Endothelial cell of umbilical vein (primary cell): ENCODE results near the gene TP53AIP1. TPM values are rescaled to one million over a fixed set of nuclear protein-coding genes. Genes with fewer than 3 reads are reported as not detected.

Source experiments
- BruUV-seq: library from RNA; stranded (reverse); fragments of 400-500 nt; replicated peaks from 2 replicates; lab custom pipeline; 2021; lab: Mats Ljungman, UMichigan
- CTCF ChIA-PET: fragments of 300-600, 350-600 bp; sonication (Branson Sonifier 250); formaldehyde crosslinking; loops from one replicate; lab custom pipeline; 2021; ENCODE audit warnings: antibody characterized with exemption, inconsistent platforms; lab: Charles Lee
- POLR2A ChIA-PET: fragments of 300-600, 350-600 bp; sonication (Branson Sonifier 250); formaldehyde crosslinking; loops from one replicate; lab custom pipeline; 2021; ENCODE audit warnings: antibody characterized with exemption, inconsistent platforms; lab: Charles Lee
- DNase-seq: peaks from one replicate; pipeline ENCODE4 v3.0.0-alpha.2; 2011; ENCODE audit warnings: low read depth, low spot score
- FAIRE-seq: peaks from 2 replicates; lab custom pipeline; 2011; peaks lifted over from hg19 to GRCh38; lab: Jason Lieb, UNC
- H2AFZ ChIP-seq: 2 replicates; pipeline ENCODE4 v1.6.0; 2012; ENCODE audit warnings: low read depth, low read length, control low read depth, inconsistent platforms
- H3K27ac ChIP-seq: 2 replicates; pipeline ENCODE4 v1.5.1; 2011; ENCODE audit warnings: low read depth, mild to moderate bottlenecking, control low read depth, low read length, moderate library complexity; ENCODE audit not compliant: insufficient read depth
- H3K27me3 ChIP-seq, 2 experiments: 2 replicates each; pipeline versions ENCODE4 v1.6.0 to v1.6.1; 2011; ENCODE audit warnings: low read length in 2 of 2, mixed read lengths in 1 of 2; ENCODE audit not compliant: control insufficient read depth in 2 of 2, insufficient read depth in 2 of 2
- H3K36me3 ChIP-seq, 2 experiments: 2 replicates in 1 of 2; 3 replicates in 1 of 2; pipeline ENCODE4 v1.5.1; 2011; ENCODE audit warnings: low read length in 2 of 2, mild to moderate bottlenecking in 1 of 2, moderate library complexity in 1 of 2; ENCODE audit not compliant: control insufficient read depth in 2 of 2, insufficient read depth in 2 of 2; ENCODE audit errors: extremely low read depth in 1 of 2
- H3K4me1 ChIP-seq: 3 replicates; pipeline ENCODE4 v1.5.1; 2011; ENCODE audit warnings: mild to moderate bottlenecking, low read length; ENCODE audit not compliant: control insufficient read depth, insufficient read depth; ENCODE audit errors: extremely low read depth
- H3K4me2 ChIP-seq: 2 replicates; pipeline ENCODE4 v1.6.1; 2011; ENCODE audit warnings: low read length, control low read depth, mixed read lengths; ENCODE audit not compliant: insufficient read depth
- H3K4me3 ChIP-seq, 3 experiments: fragments of 200-600 bp in 1 of 3; sonication (generic), shearing (Covaris generic) in 1 of 3; replicated peaks in 1 of 3; 2 replicates each; pipeline ENCODE4 v1.5.1; 2011 to 2016; ENCODE audit warnings: control low read depth in 3 of 3, low read length in 3 of 3, mild to moderate bottlenecking in 2 of 3, inconsistent platforms in 1 of 3, low read depth in 1 of 3, moderate library complexity in 1 of 3; ENCODE audit not compliant: insufficient read depth in 1 of 3
- H3K79me2 ChIP-seq: 2 replicates; pipeline ENCODE4 v1.6.0; 2012; ENCODE audit warnings: low read length, inconsistent platforms; ENCODE audit not compliant: control insufficient read depth, insufficient read depth
- H3K9ac ChIP-seq: replicated peaks from 2 replicates; pipeline ENCODE3; 2011; ENCODE audit warnings: low read length, control low read depth; ENCODE audit not compliant: insufficient read depth; ENCODE audit errors: extremely low read depth
- H3K9me1 ChIP-seq: replicated peaks from 3 replicates; pipeline ENCODE4 v1.6.0; 2011; ENCODE audit warnings: mild to moderate bottlenecking, low read length; ENCODE audit not compliant: control insufficient read depth, insufficient read depth; ENCODE audit errors: extremely low read depth
- H3K9me3 ChIP-seq: replicated peaks from 2 replicates; pipeline ENCODE4 v1.5.1; 2012; ENCODE audit warnings: low read length, inconsistent platforms; ENCODE audit not compliant: control insufficient read depth, insufficient read depth
- H4K20me1 ChIP-seq: replicated peaks from 2 replicates; pipeline ENCODE3; 2011; ENCODE audit warnings: mild to moderate bottlenecking, low read length; ENCODE audit not compliant: control insufficient read depth, insufficient read depth; ENCODE audit errors: extremely low read depth
- CTCF ChIP-seq, 2 donors: IDR thresholded peaks; 1 replicate in 1 of 2; 2 replicates in 1 of 2; pipeline ENCODE4 v1.5.1; 2011; ENCODE audit warnings: low read length in 2 of 2, mild to moderate bottlenecking in 2 of 2, moderate library complexity in 2 of 2, control low read depth in 1 of 2, inconsistent platforms in 1 of 2, low read depth in 1 of 2; ENCODE audit not compliant: insufficient read depth in 1 of 2; ENCODE audit errors: extremely low read depth in 1 of 2
- EZH2 ChIP-seq: IDR thresholded peaks from 2 replicates; pipeline ENCODE4 v1.6.1; 2012; ENCODE audit warnings: borderline replicate concordance, low read depth, mild to moderate bottlenecking, moderate library complexity, low read length, inconsistent platforms; ENCODE audit not compliant: severe bottlenecking
- FOS ChIP-seq: IDR thresholded peaks from 2 replicates; pipeline ENCODE4 v1.6.1; 2011; ENCODE audit warnings: mild to moderate bottlenecking, low read length, moderate library complexity, borderline replicate concordance; ENCODE audit not compliant: insufficient read depth
- GATA2 ChIP-seq: IDR thresholded peaks from 2 replicates; pipeline ENCODE4 v1.7.0; 2011; ENCODE audit warnings: low read depth, mild to moderate bottlenecking, moderate library complexity, mixed read lengths, low read length; ENCODE audit not compliant: insufficient read length, insufficient read depth
- JUN ChIP-seq: IDR thresholded peaks from 2 replicates; pipeline ENCODE4 v1.6.1; 2011; ENCODE audit warnings: borderline replicate concordance, low read depth; ENCODE audit not compliant: insufficient read length, insufficient read depth
- MAX ChIP-seq: IDR thresholded peaks from 2 replicates; pipeline ENCODE4 v1.6.1; 2011; ENCODE audit not compliant: insufficient read depth, insufficient read length
- MYC ChIP-seq: IDR thresholded peaks from one replicate; pipeline ENCODE4 v1.6.1; 2011; ENCODE audit warnings: mild to moderate bottlenecking, low read depth, low read length
- POLR2A ChIP-seq: IDR thresholded peaks from 2 replicates; pipeline ENCODE4 v1.6.1; 2012; ENCODE audit warnings: low read depth, mild to moderate bottlenecking, control low read depth, low read length
- POLR2AphosphoS5 ChIP-seq: IDR thresholded peaks from 2 replicates; pipeline ENCODE4 v1.6.1; 2012; ENCODE audit warnings: low read depth, mild to moderate bottlenecking, control low read depth, low read length, moderate library complexity; ENCODE audit not compliant: insufficient read depth
- dilution Hi-C: fragments of 300-500 bp; cut with MboI; formaldehyde crosslinking; loops from one replicate; pipeline ENCODE4 v1.15.0; 2019; ENCODE audit warnings: low sequenced_read_pairs; ENCODE audit not compliant: extremely low pct_ligation_motif_present
- intact Hi-C: fragments of 100-400 bp; cut with micrococcal nuclease; formaldehyde crosslinking; loops from one replicate; pipeline ENCODE4 v1.10.0; 2022
- polyA plus RNA-seq, 4 experiments: library from polyadenylated mRNA; depleted of rRNA in 3 of 4; stranded (reverse) in 3 of 4; unstranded in 1 of 4; fragments of >200 nt; gene quantifications; 2 replicates each; pipeline versions ENCODE4 v1.2.1 to v1.2.3, GENCODE V29; 2011 to 2012; ENCODE audit warnings: missing spikeins in 1 of 4
- total RNA-seq: library from RNA; stranded (reverse); gene quantifications from 2 replicates; pipeline ENCODE4 v1.2.3, GENCODE V29; 2021

TP53AIP1 gene
- total and polyA plus RNA-seq, 2 donors (not counting 3 experiments of a cell fraction or from before 2014, with no cell fraction given), result not detected

GRCh38 chr11:128988242-128988970, 45.7 kb upstream of the TP53AIP1 start:
- no peak overlapping the region for H2AFZ ChIP-seq
- CTCF ChIA-PET, result no interaction called here
- dilution Hi-C loops, result no loop called here

More at GRCh38 chr11:128988242-128988970, 45.7 kb upstream of the TP53AIP1 start:
- no peaks in the 10 kb centered on the region for H3K36me3 ChIP-seq
- FAIRE-seq (no peak), DNase-seq (no peak)
- no peaks in the 10 kb centered on the region for H4K20me1 ChIP-seq
- H3K9me1 ChIP-seq, result no peaks in the 10 kb centered on the region
- H3K4me2 ChIP-seq, result no peak overlapping the region
- intact Hi-C loops, result no loop called here
- H3K4me3 ChIP-seq, result no peak overlapping the region
- no peaks in the 10 kb centered on the region for H3K79me2 ChIP-seq
- BruUV-seq, result no TSS peak
- H3K27ac ChIP-seq, result no peak overlapping the region
- no peaks in the 10 kb centered on the region for H3K9me3 ChIP-seq
- TF ChIP-seq GATA2 (no peak), MYC (no peak), POLR2AphosphoS5 (no peak), MAX (no peak), FOS (no peak), CTCF (IDR thresholded peaks at IDR 0.05; ENCODE audit: extremely low read depth in 1 of 2, insufficient read depth in 1 of 2, low read depth in 1 of 2, low read length in 2 of 2) (no peak), EZH2 (no peak), POLR2A (no peak), JUN (no peak)
- no peaks in the 10 kb centered on the region for H3K4me1 ChIP-seq
- POLR2A ChIA-PET, result no interaction called here
- H3K27me3 ChIP-seq, result no peaks in the 10 kb centered on the region
- no peak overlapping the region for H3K9ac ChIP-seq
